Hepatic stellate cell (primary cell): ENCODE measurements around the gene ACTG1.
A peak's percentile ranks its signal among the peaks of the same experiment; 100 is the strongest.

Experiments used
- DNase-seq: peaks from one replicate; pipeline ENCODE4 v3.0.0; 2011; ENCODE audit warnings: low spot score

The ACTG1 gene

GRCh38 chr17:81481073-81481799, 31.4 kb downstream of the ACTG1 start:
- DNase-seq = peak; percentile 95

- peak; percentile 84 for DNase-seq
Observed at GRCh38 chr17:81480140-81481072, 32.2 kb downstream of the ACTG1 start.

- DNase-seq = no peak
Observed at GRCh38 chr17:81479175-81480071, 33.2 kb downstream of the ACTG1 start.

- no peak for DNase-seq
Observed at GRCh38 chr17:81478119-81478518, 34.5 kb downstream of the ACTG1 start.

- DNase-seq = no peak
Observed at GRCh38 chr17:81477173-81477572, 35.4 kb downstream of the ACTG1 start.

- DNase-seq = no peak
Observed at GRCh38 chr17:81476635-81477034, 36.0 kb downstream of the ACTG1 start.

- no peak for DNase-seq
Observed at GRCh38 chr17:81476097-81476496, 36.5 kb downstream of the ACTG1 start.

- DNase-seq = no peak
Observed at GRCh38 chr17:81474958-81475357, 37.6 kb downstream of the ACTG1 start.

- no peak for DNase-seq
Observed at GRCh38 chr17:81473019-81473418, 39.6 kb downstream of the ACTG1 start.

- peak; percentile 100 for DNase-seq
Observed at GRCh38 chr17:81471818-81472456, 40.7 kb downstream of the ACTG1 start.

- DNase-seq = no peak
Observed at GRCh38 chr17:81470944-81471817, 41.4 kb downstream of the ACTG1 start.

GRCh38 chr17:81470270-81470943, 42.2 kb downstream of the ACTG1 start:
- no peak for DNase-seq

- no peak for DNase-seq
Observed at GRCh38 chr17:81469266-81469665, 43.3 kb downstream of the ACTG1 start.

- no peak for DNase-seq
Observed at GRCh38 chr17:81468770-81469121, 43.9 kb downstream of the ACTG1 start.

GRCh38 chr17:81468111-81468769, 44.4 kb downstream of the ACTG1 start:
- no peak for DNase-seq

- no peak for DNase-seq
Observed at GRCh38 chr17:81466564-81467472, 45.8 kb downstream of the ACTG1 start.

GRCh38 chr17:81465910-81466309, 46.7 kb downstream of the ACTG1 start:
- no peak for DNase-seq

GRCh38 chr17:81464586-81464985, 48.0 kb downstream of the ACTG1 start:
- DNase-seq = no peak

- DNase-seq = no peak
Observed at GRCh38 chr17:81463506-81463905, 49.1 kb downstream of the ACTG1 start.
